Keratinocyte (primary cell): ENCODE results near the gene CA7. TPM values are rescaled to one million over a fixed set of nuclear protein-coding genes. Genes with fewer than 3 reads are reported as not detected.

ENCODE experiments used
- DNase-seq: peaks from one replicate; pipeline ENCODE4 v3.0.0-alpha.2; 2011; ENCODE audit warnings: low read depth, missing footprints, low spot score
- FAIRE-seq: peaks from 2 replicates; lab custom pipeline; 2011; peaks lifted over from hg19 to GRCh38; lab: Jason Lieb, UNC
- H2AFZ ChIP-seq: 2 replicates; pipeline ENCODE4 v1.6.0; 2012; ENCODE audit warnings: low read length, control low read depth, inconsistent platforms; ENCODE audit not compliant: control insufficient read depth
- H3K27ac ChIP-seq: 2 replicates; pipeline ENCODE4 v1.5.1; 2011; ENCODE audit warnings: low read length; ENCODE audit not compliant: control insufficient read depth, insufficient read depth
- H3K27me3 ChIP-seq: 3 replicates; pipeline ENCODE4 v1.6.0; 2011; ENCODE audit warnings: low read length; ENCODE audit not compliant: control insufficient read depth, insufficient read depth; ENCODE audit errors: extremely low read depth
- H3K36me3 ChIP-seq, 2 experiments: 2 replicates in 1 of 2; 3 replicates in 1 of 2; pipeline ENCODE4 v1.5.1; 2011; ENCODE audit warnings: low read length in 2 of 2, mild to moderate bottlenecking in 1 of 2; ENCODE audit not compliant: control insufficient read depth in 2 of 2, insufficient read depth in 2 of 2; ENCODE audit errors: extremely low read depth in 1 of 2
- H3K4me1 ChIP-seq: 3 replicates; pipeline ENCODE4 v1.5.1; 2011; ENCODE audit warnings: low read length; ENCODE audit not compliant: control insufficient read depth, insufficient read depth; ENCODE audit errors: extremely low read depth
- H3K4me2 ChIP-seq: 3 replicates; pipeline ENCODE4 v1.6.0; 2011; ENCODE audit warnings: low read depth, low read length; ENCODE audit not compliant: control insufficient read depth, insufficient read depth; ENCODE audit errors: extremely low read depth
- H3K4me3 ChIP-seq, 3 experiments: fragments of 200-600 bp in 1 of 3; sonication (generic) in 1 of 3; 2 replicates in 2 of 3; 3 replicates in 1 of 3; pipeline ENCODE4 v1.5.1; 2011 to 2016; ENCODE audit warnings: low read length in 3 of 3, mild to moderate bottlenecking in 3 of 3, control low read depth in 2 of 3, inconsistent platforms in 1 of 3, low read depth in 1 of 3, mixed read lengths in 1 of 3, mixed run types in 1 of 3, moderate library complexity in 1 of 3; ENCODE audit not compliant: control insufficient read depth in 2 of 3, insufficient read depth in 2 of 3; ENCODE audit errors: extremely low read depth in 1 of 3
- H3K79me2 ChIP-seq: 2 replicates; pipeline ENCODE4 v1.6.0; 2012; ENCODE audit warnings: low read length; ENCODE audit not compliant: control insufficient read depth, insufficient read depth
- H3K9ac ChIP-seq: 3 replicates; pipeline ENCODE4 v1.6.0; 2011; ENCODE audit warnings: low read length; ENCODE audit not compliant: control insufficient read depth, insufficient read depth; ENCODE audit errors: extremely low read depth
- H3K9me1 ChIP-seq: 3 replicates; pipeline ENCODE4 v1.6.0; 2011; ENCODE audit warnings: low read length; ENCODE audit not compliant: control insufficient read depth, insufficient read depth; ENCODE audit errors: extremely low read depth
- H3K9me3 ChIP-seq: 2 replicates; pipeline ENCODE4 v1.5.1; 2012; ENCODE audit warnings: low read depth, low read length; ENCODE audit not compliant: control insufficient read depth
- H4K20me1 ChIP-seq: 3 replicates; pipeline ENCODE4 v1.6.0; 2011; ENCODE audit warnings: low read length; ENCODE audit not compliant: control insufficient read depth, insufficient read depth; ENCODE audit errors: extremely low read depth
- EZH2 ChIP-seq: IDR thresholded peaks from one replicate; pipeline ENCODE4 v1.6.1; 2012; ENCODE audit warnings: inconsistent platforms, mild to moderate bottlenecking, low read length, moderate library complexity
- dilution Hi-C: fragments of 300-500 bp; cut with MboI; formaldehyde crosslinking; loops from one replicate; pipeline ENCODE4 v1.7.0; 2020; ENCODE audit warnings: low sequenced_read_pairs; ENCODE audit not compliant: extremely low pct_ligation_motif_present
- polyA plus RNA-seq, 5 experiments: library from polyadenylated mRNA; depleted of rRNA in 3 of 5; stranded (reverse) in 3 of 5; stranded (forward) in 1 of 5; unstranded in 1 of 5; fragments of >200 nt; gene quantifications; 1 replicate in 1 of 5; 2 replicates in 3 of 5; 3 replicates in 1 of 5; pipeline versions ENCODE4 v1.2.1 to v1.2.3, GENCODE V29; 2011 to 2012; ENCODE audit warnings: missing spikeins in 2 of 5, low read depth in 1 of 5, low replicate concordance in 1 of 5
- TF ChIP-seq, protein P1 (sequence below), 3 experiments: IDR thresholded peaks in 1 of 3; conservative IDR thresholded peaks in 1 of 3; optimal IDR thresholded peaks in 1 of 3; 2 replicates in 2 of 3; 3 replicates in 1 of 3; pipeline versions ENCODE3 to v1.5.1; 2011; ENCODE audit warnings: low read length in 3 of 3, mild to moderate bottlenecking in 3 of 3, moderate library complexity in 2 of 3, control low read depth in 1 of 3, inconsistent platforms in 1 of 3; ENCODE audit not compliant: insufficient read depth in 2 of 3; ENCODE audit errors: extremely low read depth in 1 of 3

Gene CA7
- polyA plus RNA-seq, 1 donor (not counting 4 experiments of a cell fraction or from before 2014, with no cell fraction given), result not detected

DNA sequence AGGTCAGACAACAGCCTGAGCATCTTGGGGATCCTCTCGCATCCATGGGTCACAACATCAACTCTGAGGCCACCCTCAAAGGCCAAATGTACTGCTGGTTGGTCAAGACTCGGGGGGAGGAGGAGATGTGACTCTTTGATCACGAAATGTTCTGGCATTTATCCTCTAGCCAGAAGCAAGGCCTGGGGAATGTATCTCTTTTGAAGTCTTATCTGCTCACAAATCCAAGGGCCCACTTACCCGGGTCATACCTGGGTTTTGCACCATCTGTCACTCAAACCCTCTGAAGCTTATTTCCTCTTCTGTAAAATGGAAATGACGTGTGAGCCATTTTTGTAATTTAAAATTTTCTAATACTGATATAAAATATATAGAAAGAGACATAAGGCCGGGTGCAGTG lies 13.2 kb downstream of the CA7 start:
- Histone ChIP-seq H3K36me3 (no peaks in the 10 kb centered on the region), H3K79me2 (no peaks in the 10 kb centered on the region), H3K4me2 (no peak overlapping the region), H3K9ac (no peak overlapping the region), H3K9me1 (no peaks in the 10 kb centered on the region), H3K9me3 (no peaks in the 10 kb centered on the region), H3K27ac (no peak overlapping the region), H3K4me1 (no peaks in the 10 kb centered on the region), H2AFZ (no peak overlapping the region), H3K4me3 (no peak overlapping the region), H4K20me1 (no peaks in the 10 kb centered on the region), H3K27me3 (no peaks in the 10 kb centered on the region)
- no peak for TF ChIP-seq EZH2
- TF ChIP-seq, protein P1, sequence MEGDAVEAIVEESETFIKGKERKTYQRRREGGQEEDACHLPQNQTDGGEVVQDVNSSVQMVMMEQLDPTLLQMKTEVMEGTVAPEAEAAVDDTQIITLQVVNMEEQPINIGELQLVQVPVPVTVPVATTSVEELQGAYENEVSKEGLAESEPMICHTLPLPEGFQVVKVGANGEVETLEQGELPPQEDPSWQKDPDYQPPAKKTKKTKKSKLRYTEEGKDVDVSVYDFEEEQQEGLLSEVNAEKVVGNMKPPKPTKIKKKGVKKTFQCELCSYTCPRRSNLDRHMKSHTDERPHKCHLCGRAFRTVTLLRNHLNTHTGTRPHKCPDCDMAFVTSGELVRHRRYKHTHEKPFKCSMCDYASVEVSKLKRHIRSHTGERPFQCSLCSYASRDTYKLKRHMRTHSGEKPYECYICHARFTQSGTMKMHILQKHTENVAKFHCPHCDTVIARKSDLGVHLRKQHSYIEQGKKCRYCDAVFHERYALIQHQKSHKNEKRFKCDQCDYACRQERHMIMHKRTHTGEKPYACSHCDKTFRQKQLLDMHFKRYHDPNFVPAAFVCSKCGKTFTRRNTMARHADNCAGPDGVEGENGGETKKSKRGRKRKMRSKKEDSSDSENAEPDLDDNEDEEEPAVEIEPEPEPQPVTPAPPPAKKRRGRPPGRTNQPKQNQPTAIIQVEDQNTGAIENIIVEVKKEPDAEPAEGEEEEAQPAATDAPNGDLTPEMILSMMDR (optimal IDR thresholded peaks at IDR 0.05 in 1 of 3, IDR thresholded peaks at IDR 0.05 in 1 of 3, conservative IDR thresholded peaks at IDR 0.05 in 1 of 3; ENCODE audit: extremely low read depth in 1 of 3, insufficient read depth in 2 of 3, low read length in 3 of 3), result no peak
- DNase-seq (no peak), FAIRE-seq (no peak)
- dilution Hi-C loops, result no loop called here

DNA sequence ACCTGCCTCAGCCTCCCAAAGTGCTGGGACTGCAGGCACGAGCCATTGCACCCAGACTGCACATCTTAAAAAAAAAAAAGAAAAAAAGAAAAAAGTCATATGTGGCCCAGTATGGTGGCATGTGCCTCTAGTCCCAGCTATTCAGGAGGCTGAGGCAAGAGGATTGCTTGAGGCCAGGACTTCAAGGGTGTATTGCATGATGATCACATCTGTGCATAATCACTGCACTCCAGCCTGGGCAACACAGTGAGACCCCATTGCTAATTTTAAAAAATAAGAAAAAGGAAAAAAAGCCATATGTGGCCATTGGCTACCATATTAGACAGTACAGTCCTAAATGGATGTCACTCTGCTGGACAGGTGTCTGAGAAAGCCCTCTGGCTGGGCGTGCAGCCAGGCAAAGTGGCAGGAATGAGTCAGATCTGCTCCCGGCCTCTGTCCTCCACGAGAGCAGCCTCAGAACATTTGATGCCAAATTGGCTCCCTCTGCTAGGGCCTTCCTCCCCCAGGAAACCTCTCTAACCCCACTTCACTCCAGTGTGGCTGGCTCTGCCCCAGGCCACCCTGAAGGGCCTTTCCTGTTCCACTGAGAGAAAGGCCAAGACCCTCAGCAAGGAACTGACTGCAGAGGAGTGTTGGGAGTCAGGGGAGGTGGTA lies 14.7 kb downstream of the CA7 start:
- no peaks in the 10 kb centered on the region for H3K27me3 ChIP-seq
- H3K4me2 ChIP-seq, result no peak overlapping the region
- H3K36me3 ChIP-seq, result no peaks in the 10 kb centered on the region
- no peak overlapping the region for H3K27ac ChIP-seq
- DNase-seq (no peak), FAIRE-seq (no peak)
- H3K9ac ChIP-seq, result no peak overlapping the region
- TF ChIP-seq, protein P1 (optimal IDR thresholded peaks at IDR 0.05 in 1 of 3, IDR thresholded peaks at IDR 0.05 in 1 of 3, conservative IDR thresholded peaks at IDR 0.05 in 1 of 3; ENCODE audit: extremely low read depth in 1 of 3, insufficient read depth in 2 of 3, low read length in 3 of 3), result no peak
- TF ChIP-seq EZH2, result no peak
- H2AFZ ChIP-seq, result no peak overlapping the region
- no peaks in the 10 kb centered on the region for H3K4me1 ChIP-seq
- no peaks in the 10 kb centered on the region for H3K9me1 ChIP-seq
- dilution Hi-C loops, result no loop called here
- H3K79me2 ChIP-seq, result no peaks in the 10 kb centered on the region
- no peak overlapping the region for H3K4me3 ChIP-seq
- no peaks in the 10 kb centered on the region for H4K20me1 ChIP-seq
- no peaks in the 10 kb centered on the region for H3K9me3 ChIP-seq
